Germinal center (tissue), 1 donor: ENCODE results near the gene LDB2.

ENCODE experiments used
- DNase-seq: peaks from one replicate; pipeline ENCODE4 v3.0.0; 2012; ENCODE audit warnings: mixed read lengths, low spot score

LDB2 gene

DNA sequence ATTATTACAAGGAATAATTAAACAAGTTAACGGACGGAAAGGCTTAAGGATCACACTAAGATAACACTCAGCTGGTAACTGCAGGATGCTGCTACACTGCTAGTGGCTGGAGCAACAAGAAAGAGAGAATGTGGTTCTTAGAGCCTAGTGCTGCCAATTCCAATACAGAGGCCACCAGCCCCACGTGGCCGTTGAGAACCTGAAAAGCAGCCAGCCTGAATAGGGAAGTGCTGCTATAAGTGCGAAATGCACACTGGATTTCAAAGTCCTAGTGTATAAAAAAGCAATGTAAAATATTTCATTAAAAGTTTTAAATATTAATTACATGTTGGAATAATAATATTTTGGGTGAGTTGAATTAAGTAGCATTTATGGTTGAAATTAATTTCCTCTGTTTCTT is 414.9 kb downstream of the LDB2 start:
- no peak for DNase-seq

DNA sequence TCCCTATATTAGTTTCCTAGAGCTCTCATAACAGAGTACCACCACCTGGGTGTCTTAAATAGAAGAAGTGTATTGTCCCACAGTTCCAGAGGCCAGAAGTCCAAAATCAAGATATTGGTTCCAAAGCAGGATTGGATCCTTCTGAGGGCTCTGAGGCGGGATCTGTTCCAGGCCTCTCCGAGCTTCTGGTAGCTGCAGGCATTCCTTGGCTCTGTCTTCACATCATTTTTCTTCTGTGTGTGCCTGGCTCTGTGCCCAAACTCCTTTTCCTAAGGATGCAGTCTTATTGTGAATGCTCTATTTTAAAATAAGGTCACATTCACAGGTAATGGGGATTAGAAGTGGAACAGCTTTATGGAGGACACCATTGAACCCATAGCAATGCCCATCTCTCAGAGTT is 418.4 kb downstream of the LDB2 start:
- DNase-seq: no peak

DNA sequence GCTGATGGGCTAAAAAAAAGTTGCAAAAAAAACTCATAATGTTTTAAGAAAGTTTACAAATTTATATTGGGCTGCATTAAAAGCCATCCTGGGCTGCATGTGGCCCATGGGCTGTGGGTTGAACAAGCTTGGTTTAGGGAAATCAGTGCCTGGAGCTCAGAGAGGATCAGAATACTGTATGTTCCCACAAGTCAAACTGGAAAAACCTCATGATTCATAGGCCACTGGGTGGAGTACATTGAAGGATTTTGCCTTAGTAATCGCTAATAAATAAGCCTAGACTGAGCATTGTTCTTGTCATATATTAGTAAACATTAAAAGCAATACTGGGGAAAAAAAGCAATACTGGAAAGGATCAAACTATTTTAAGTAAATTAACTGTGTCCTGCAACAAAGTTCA is 425.9 kb downstream of the LDB2 start:
- no peak for DNase-seq

DNA sequence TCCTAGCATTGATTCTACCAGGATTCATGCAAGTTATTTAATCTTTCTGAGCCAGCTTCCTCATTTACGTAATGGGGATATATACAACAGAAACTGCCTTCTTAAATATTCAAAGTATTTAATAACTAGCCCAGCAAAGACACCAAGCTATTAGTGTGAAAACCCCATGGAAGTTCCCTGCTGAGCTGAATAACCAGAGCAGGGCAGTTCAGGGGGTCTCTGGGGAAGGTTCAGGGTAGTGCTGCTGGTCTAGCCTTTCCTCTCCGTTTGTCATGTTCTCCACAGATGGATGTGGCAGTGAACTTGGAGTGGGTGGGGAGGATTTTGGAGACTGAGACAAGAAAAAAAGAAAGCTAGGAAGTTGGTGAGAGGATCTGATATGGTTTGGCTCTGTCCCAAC is 431.4 kb downstream of the LDB2 start:
- DNase-seq: no peak

GRCh38 chr4:16466581-16466980 is 431.9 kb downstream of the LDB2 start:
- no peak for DNase-seq

DNA sequence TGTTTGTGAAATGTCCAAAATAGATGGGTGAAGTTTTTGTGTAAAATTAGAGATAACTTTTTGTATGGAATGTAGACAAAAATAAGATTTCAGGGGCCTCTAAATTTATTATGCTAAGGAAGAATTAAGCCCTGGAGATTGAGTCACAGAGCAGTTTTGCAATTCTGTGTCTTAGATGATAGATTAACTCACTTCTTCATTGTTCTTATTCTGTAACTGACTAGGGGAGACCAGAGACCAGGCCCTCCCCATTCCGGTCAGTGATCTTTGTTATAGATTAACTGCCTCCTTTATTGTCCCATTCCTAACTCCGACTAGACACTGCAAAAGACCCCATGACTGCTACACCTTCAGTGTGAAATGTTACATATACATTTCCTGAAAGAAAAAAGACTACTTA is 433.8 kb downstream of the LDB2 start:
- no peak for DNase-seq

DNA sequence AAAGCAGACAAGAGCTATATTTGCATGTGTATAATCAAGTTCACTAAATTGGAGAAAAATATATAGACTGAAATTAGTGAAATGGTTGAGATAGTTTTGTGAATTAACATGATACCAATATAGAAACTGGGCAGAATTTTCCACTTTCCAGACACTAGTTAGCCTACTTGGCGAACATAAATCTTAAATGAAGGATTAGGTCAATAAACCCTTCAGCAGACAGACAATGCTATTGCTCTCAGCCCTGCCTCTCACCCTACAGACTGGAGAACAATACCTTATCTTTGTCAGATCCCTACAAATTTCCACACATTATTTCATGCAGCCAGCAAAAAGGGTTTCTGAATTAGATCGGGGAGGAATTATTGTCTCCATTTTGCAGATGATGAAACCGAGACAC is 435.8 kb downstream of the LDB2 start:
- no peak for DNase-seq

DNA sequence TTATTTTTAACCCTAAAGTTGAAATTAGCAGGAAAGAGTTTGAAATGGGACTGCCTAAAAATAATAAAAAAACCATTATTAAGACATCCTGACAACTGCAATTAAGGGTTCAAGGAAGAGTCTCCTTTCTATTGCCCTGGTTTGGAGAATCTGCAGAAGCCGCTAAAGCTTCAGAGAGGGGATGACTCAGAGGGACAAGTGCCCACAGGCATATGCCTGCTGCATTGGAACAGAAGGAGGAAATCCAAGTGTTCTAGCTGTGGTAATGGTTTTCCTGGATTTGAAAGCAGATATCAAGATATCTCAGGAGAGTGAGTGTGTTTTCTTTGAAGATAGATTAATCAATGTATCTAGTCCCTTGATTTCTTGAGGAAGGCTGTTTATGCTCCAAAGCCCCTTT is 437.1 kb downstream of the LDB2 start:
- DNase-seq: no peak

GRCh38 chr4:16457944-16458343 is 440.5 kb downstream of the LDB2 start:
- no peak for DNase-seq
